Astrocyte (in vitro differentiated cells and primary cell): ENCODE results near the gene AIFM1.
"Not testable (repeated sequence)": the region's sequence is repeated elsewhere in the genome, so short reads cannot be mapped to it uniquely, and the experiment has no call there.

ENCODE experiments used
- EZH2 ChIP-seq: IDR thresholded peaks from 2 replicates; pipeline ENCODE4 v1.6.1; 2012; ENCODE audit warnings: mild to moderate bottlenecking, low read length, inconsistent platforms; ENCODE audit not compliant: insufficient read depth
- TF ChIP-seq, protein P1 (sequence below): IDR thresholded peaks from 2 replicates; pipeline ENCODE4 v1.5.1; 2011; ENCODE audit warnings: low read depth, mild to moderate bottlenecking, inconsistent platforms, low read length, moderate library complexity; ENCODE audit not compliant: insufficient read depth

DNA sequence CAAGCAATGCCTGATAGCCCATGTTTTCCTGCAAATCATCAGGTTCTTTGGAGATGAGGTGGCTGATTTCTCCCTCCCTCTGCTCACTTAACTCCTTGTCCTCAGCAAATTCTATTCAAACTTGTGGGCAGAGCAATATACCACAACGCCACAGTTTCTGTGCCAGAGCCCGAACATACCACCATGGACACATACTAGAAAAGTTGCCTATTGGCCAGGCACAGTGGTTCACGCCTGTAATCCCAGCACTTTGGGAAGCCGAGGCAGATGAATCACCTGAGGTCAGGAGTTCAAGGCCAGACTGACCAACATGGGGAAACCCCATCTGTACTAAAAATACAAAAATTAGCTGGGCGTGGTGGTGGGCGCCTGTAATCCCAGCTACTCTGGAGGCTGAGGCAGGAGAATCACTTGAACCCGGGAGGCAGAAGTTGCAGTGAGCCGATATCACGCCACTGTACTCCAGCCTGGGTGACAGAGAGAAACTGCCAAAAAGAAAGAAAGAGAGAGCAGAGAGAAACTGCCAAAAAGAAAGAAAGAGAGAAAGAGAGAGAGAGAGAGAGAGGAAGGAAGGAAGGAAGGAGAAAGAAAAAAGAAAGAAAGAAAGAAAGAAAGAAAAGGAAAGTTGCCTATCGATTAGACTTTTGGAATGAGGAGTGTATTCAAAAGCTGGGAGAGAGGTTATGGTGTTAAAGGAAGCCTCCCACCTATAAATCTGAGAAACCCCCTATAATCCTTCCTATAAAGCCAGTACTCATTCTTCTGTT lies 50.3 kb downstream of the AIFM1 start:
- TF ChIP-seq, protein P1, sequence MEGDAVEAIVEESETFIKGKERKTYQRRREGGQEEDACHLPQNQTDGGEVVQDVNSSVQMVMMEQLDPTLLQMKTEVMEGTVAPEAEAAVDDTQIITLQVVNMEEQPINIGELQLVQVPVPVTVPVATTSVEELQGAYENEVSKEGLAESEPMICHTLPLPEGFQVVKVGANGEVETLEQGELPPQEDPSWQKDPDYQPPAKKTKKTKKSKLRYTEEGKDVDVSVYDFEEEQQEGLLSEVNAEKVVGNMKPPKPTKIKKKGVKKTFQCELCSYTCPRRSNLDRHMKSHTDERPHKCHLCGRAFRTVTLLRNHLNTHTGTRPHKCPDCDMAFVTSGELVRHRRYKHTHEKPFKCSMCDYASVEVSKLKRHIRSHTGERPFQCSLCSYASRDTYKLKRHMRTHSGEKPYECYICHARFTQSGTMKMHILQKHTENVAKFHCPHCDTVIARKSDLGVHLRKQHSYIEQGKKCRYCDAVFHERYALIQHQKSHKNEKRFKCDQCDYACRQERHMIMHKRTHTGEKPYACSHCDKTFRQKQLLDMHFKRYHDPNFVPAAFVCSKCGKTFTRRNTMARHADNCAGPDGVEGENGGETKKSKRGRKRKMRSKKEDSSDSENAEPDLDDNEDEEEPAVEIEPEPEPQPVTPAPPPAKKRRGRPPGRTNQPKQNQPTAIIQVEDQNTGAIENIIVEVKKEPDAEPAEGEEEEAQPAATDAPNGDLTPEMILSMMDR: not testable (repeated sequence)
- TF ChIP-seq EZH2: not testable (repeated sequence)
